HFFc6 (cell line): Measurements from ENCODE around the gene BMP6. TPM values are rescaled to one million over a fixed set of nuclear protein-coding genes. Genes with fewer than 3 reads are reported as not detected.

ENCODE experiments used
- DNase-seq: peaks from one replicate; pipeline ENCODE4 v3.0.0-alpha.2; 2018
- H3K27ac Mint-ChIP-seq: 2 replicates; pipeline ENCODE4 v1.8.0; 2020; ENCODE audit warnings: mild to moderate bottlenecking, mixed read lengths
- H3K27me3 Mint-ChIP-seq: 2 replicates; pipeline ENCODE4 v1.8.0; 2021; ENCODE audit warnings: mild to moderate bottlenecking, moderate library complexity, mixed read lengths; ENCODE audit not compliant: insufficient read depth
- H3K36me3 Mint-ChIP-seq: 2 replicates; pipeline ENCODE4 v1.8.0; 2021; ENCODE audit warnings: low read depth, mixed read lengths
- H3K4me1 Mint-ChIP-seq: 2 replicates; pipeline ENCODE4 v1.8.0; 2020; ENCODE audit warnings: low read depth, mixed read lengths
- H3K4me3 Mint-ChIP-seq: 2 replicates; pipeline ENCODE4 v1.8.0; 2020; ENCODE audit warnings: mild to moderate bottlenecking, moderate library complexity, mixed read lengths
- H3K9me3 Mint-ChIP-seq: 2 replicates; pipeline ENCODE4 v1.8.0; 2020; ENCODE audit warnings: mild to moderate bottlenecking, mixed read lengths
- total RNA-seq, 6 experiments: library from RNA; stranded (reverse); fragmentation: NEBNext Ultra II Directional; extraction: Animal tissue kit (Norgen Biotek cat#: 25700); gene quantifications; 2 replicates in 1 of 6; 3 replicates in 5 of 6; pipeline ENCODE4 v1.2.3, GENCODE V29; 2021
- TF ChIP-seq, protein P1 (sequence below): fragments of 200-600 bp; sonication (generic); IDR thresholded peaks from 2 replicates; pipeline ENCODE4 v1.5.0; 2021; ENCODE audit warnings: antibody characterized with exemption, mild to moderate bottlenecking

BMP6 gene
- total RNA-seq, 6 experiments from 2014 or later, result 0.05 to 0.43 (median 0.11) TPM; not detected in 1

- TF ChIP-seq, protein P1, sequence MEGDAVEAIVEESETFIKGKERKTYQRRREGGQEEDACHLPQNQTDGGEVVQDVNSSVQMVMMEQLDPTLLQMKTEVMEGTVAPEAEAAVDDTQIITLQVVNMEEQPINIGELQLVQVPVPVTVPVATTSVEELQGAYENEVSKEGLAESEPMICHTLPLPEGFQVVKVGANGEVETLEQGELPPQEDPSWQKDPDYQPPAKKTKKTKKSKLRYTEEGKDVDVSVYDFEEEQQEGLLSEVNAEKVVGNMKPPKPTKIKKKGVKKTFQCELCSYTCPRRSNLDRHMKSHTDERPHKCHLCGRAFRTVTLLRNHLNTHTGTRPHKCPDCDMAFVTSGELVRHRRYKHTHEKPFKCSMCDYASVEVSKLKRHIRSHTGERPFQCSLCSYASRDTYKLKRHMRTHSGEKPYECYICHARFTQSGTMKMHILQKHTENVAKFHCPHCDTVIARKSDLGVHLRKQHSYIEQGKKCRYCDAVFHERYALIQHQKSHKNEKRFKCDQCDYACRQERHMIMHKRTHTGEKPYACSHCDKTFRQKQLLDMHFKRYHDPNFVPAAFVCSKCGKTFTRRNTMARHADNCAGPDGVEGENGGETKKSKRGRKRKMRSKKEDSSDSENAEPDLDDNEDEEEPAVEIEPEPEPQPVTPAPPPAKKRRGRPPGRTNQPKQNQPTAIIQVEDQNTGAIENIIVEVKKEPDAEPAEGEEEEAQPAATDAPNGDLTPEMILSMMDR, result no peak
- Mint-ChIP-seq H3K27me3 (no peaks in the 10 kb centered on the region; the same call in 1 of the 2 replicates), H3K27ac (no peak overlapping the region), H3K4me1 (no peaks in the 10 kb centered on the region), H3K36me3 (peaks cover 17% of the 10 kb centered on the region), H3K4me3 (no peak overlapping the region), H3K9me3 (no peaks in the 10 kb centered on the region)
- no peak for DNase-seq
Measured at GRCh38 chr6:7902221-7902620, 176.3 kb downstream of the BMP6 start.

- H3K27ac Mint-ChIP-seq, result no peak overlapping the region
Measured at GRCh38 chr6:7902867-7903266, 177.0 kb downstream of the BMP6 start.

DNA sequence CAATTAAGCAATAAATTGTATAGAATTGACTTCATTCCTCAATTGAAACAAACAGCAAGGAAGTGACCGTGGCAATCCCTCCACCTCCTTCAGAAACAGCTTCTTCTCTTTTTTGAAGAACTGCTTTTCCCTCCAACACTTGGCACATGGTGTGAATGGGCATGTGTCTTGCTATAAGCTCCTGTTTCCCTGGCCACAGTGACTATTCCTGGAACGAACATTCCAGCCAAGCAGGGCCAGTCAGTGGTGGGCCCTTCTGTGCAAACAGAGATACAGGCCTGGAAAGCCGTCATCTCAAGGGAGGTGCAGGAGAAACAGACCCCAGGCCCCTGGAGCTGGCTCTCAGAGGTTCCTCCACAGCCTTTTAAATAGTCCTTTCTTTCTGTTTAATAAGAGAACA is 177.8 kb downstream of the BMP6 start:
- Mint-ChIP-seq H3K27me3 (no peaks in the 10 kb centered on the region), H3K4me3 (no peak overlapping the region), H3K27ac (no peak overlapping the region), H3K4me1 (peaks cover 10% of the 10 kb centered on the region), H3K9me3 (no peaks in the 10 kb centered on the region), H3K36me3 (peaks cover 3% of the 10 kb centered on the region)
- DNase-seq, result no peak
- TF ChIP-seq, protein P1, result no peak

More at GRCh38 chr6:7902867-7903266, 177.0 kb downstream of the BMP6 start:
- H3K36me3 Mint-ChIP-seq, result peaks cover 11% of the 10 kb centered on the region
- TF ChIP-seq, protein P1, result no peak
- no peak for DNase-seq
- H3K4me3 Mint-ChIP-seq, result no peak overlapping the region
- H3K4me1 Mint-ChIP-seq, result peaks cover 5% of the 10 kb centered on the region; the same call in 1 of the 2 replicates
- no peaks in the 10 kb centered on the region; the same call in 1 of the 2 replicates for H3K27me3 Mint-ChIP-seq
- no peaks in the 10 kb centered on the region for H3K9me3 Mint-ChIP-seq

GRCh38 chr6:7904654-7905319 is 178.9 kb downstream of the BMP6 start:
- H3K4me3 Mint-ChIP-seq, result no peak overlapping the region
- H3K9me3 Mint-ChIP-seq, result no peaks in the 10 kb centered on the region
- no peak for DNase-seq
- TF ChIP-seq, protein P1, result no peak
- H3K36me3 Mint-ChIP-seq, result no peaks in the 10 kb centered on the region; the same call in none of the 2 replicates
- no peaks in the 10 kb centered on the region for H3K27me3 Mint-ChIP-seq
- H3K27ac Mint-ChIP-seq, result peak overlapping the region; percentile 2; the same call in 1 of the 2 replicates
- peaks cover 18% of the 10 kb centered on the region for H3K4me1 Mint-ChIP-seq

- Mint-ChIP-seq H3K27ac (no peak overlapping the region), H3K4me1 (peaks cover 18% of the 10 kb centered on the region), H3K36me3 (no peaks in the 10 kb centered on the region; the same call in none of the 2 replicates), H3K4me3 (no peak overlapping the region), H3K27me3 (no peaks in the 10 kb centered on the region), H3K9me3 (no peaks in the 10 kb centered on the region)
- TF ChIP-seq, protein P1, result no peak
- no peak for DNase-seq
Measured at GRCh38 chr6:7905416-7905815, 179.5 kb downstream of the BMP6 start.
